Stimulated activated CD4-positive, alpha-beta T cell treated with anti-CD3 and anti-CD28 coated beads, Interleukin-12 subunit alpha, Interleukin-12 subunit beta, amount 100 ng/mL, for 48 hours (primary cell): Measurements from ENCODE around the gene AOC1.

Experiments
- DNase-seq, 3 donors: peaks; one replicate each; pipeline ENCODE4 v3.0.0-alpha.2; 2020; ENCODE audit warnings: low read depth in 2 of 3, low spot score in 1 of 3

Gene AOC1

GRCh38 chr7:150857276-150858055, 5.1 kb downstream of the AOC1 start:
- DNase-seq = no peak

GRCh38 chr7:150858236-150859197, 6.2 kb downstream of the AOC1 start:
- DNase-seq = no peak

- DNase-seq = no peak
These were observed 8.1 kb downstream of the AOC1 start for GRCh38 chr7:150860291-150860977.

- DNase-seq = no peak
These were observed 8.6 kb downstream of the AOC1 start for GRCh38 chr7:150860978-150861295.

- DNase-seq = no peak
These were observed 10.0 kb downstream of the AOC1 start for GRCh38 chr7:150862356-150862755.

- DNase-seq = no peak
These were observed 11.6 kb downstream of the AOC1 start for GRCh38 chr7:150863946-150864345.

GRCh38 chr7:150866932-150867564, 14.7 kb downstream of the AOC1 start:
- no peak for DNase-seq

- DNase-seq = no peak
These were observed 15.3 kb downstream of the AOC1 start for GRCh38 chr7:150867605-150868004.

- no peak for DNase-seq
These were observed 17.1 kb downstream of the AOC1 start for GRCh38 chr7:150869467-150869866.

- DNase-seq = no peak
These were observed 19.3 kb downstream of the AOC1 start for GRCh38 chr7:150871601-150872000.

- DNase-seq = no peak
These were observed 22.3 kb downstream of the AOC1 start for GRCh38 chr7:150874401-150875198.

GRCh38 chr7:150875791-150876190, 23.5 kb downstream of the AOC1 start:
- no peak for DNase-seq

- DNase-seq = peak in 2 of 3 donors; percentile 32 to 35
These were observed 24.7 kb downstream of the AOC1 start for GRCh38 chr7:150876817-150877526.

- DNase-seq = no peak
These were observed 25.2 kb downstream of the AOC1 start for GRCh38 chr7:150877536-150877935.

- DNase-seq = no peak
These were observed 27.0 kb downstream of the AOC1 start for GRCh38 chr7:150879345-150879744.

- DNase-seq = no peak
These were observed 28.9 kb downstream of the AOC1 start for GRCh38 chr7:150881189-150881588.

GRCh38 chr7:150890853-150891584, 38.7 kb downstream of the AOC1 start:
- DNase-seq = no peak

GRCh38 chr7:150891740-150892139, 39.4 kb downstream of the AOC1 start:
- no peak for DNase-seq

GRCh38 chr7:150895809-150896208, 43.5 kb downstream of the AOC1 start:
- no peak for DNase-seq
